NCI-H774 (cell line): ENCODE results near the gene G0S2.

Experiments
- DNase-seq: peaks from one replicate; lab custom pipeline; 2025; lab: John Stamatoyannopoulos, UW

The G0S2 gene

GRCh38 chr1:209720326-209720725 lies 45.1 kb downstream of the G0S2 start:
- DNase-seq = no peak

DNA sequence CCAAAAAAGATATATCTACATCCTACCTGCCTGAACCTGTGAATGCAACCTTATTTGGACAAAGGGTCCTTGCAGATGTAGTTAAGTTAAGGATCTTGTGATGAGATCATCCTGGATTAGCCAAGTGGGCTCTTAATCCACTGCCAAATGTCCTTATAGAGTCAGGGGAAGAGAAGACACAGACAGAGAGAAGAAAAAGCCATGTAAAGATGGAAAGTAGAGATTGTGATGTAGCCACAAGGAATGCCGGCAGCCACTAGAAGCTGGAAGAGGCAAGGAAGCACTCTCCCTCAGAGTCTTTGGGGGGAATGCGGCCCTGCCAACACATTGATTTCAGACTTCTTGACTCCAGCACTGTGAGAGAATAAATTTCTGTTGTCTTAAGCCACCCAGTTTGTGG lies 45.6 kb downstream of the G0S2 start:
- no peak for DNase-seq

- no peak for DNase-seq
Measured at GRCh38 chr1:209721323-209721722, 46.1 kb downstream of the G0S2 start.

DNA sequence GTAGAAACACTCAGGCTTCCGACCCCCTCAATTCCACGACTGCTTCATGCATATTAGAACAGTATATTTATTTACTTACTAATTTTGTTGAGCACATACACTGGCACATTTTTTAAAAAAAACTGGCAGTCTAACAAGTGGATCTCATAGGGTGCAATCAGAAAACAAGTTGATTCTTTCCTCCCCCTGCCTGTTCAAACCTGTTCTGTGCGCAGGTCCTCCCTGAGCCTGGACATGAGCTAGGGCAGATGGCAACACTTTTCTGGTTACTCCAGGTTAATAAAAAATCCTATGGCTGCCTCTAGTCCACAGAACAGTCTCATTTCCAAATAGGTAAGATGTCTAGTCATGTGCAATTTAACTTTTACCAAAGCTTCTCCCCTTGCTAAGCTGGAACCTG lies 48.1 kb downstream of the G0S2 start:
- DNase-seq = no peak

DNA sequence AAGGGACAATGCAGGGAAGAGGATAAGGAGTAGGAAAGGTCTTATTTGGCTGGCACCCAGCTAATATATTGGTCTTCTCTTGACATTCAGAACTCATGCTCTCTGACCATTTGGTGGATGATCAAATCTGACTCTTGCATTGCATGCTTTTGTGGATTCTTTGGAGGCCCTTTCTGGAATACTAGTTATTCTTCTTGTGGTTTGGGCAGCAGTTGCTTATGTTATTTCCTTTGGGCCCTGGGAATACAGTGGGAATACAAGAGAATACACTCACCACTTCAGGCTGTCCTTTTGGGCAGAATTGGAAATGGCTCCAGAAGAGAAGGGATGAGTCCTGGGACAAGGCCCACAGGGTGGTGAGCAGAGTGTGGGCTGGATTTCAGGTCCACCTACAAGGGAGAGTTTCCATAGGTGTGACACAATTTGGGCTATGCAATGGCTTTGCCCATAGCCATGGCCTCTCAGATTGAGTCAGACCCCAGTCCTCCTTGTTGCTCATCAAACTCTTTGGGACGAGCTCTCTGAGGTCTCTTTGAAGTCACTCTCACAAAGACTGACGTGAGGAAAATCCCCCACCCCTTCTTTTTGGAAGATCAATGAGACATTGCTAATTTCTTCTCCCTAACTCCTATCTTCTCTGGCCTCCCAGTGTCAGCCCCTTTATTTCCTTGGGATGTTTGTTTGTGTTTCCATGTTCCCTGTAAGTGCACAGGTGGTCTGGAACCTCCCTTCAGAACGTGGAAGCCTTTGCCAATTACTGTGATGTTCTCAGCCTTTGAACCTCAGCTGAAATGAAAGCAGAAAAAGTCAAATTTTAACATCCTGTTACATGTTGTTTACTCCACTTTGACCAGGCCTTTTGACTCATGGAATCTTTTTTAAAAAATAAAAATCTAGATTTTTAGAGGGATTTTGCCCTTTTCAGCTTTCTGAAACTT lies 48.8 kb downstream of the G0S2 start:
- DNase-seq = no peak
